HG02623 (cell line): Measurements from ENCODE around the gene ZNF622.

Experiments used
- ATAC-seq: cut with Tn5 transposase; IDR thresholded peaks from one replicate; pipeline ENCODE4 v1.9.1; 2021; ENCODE audit warnings: moderate library complexity; ENCODE audit not compliant: unreplicated experiment

Gene ZNF622, protein sequence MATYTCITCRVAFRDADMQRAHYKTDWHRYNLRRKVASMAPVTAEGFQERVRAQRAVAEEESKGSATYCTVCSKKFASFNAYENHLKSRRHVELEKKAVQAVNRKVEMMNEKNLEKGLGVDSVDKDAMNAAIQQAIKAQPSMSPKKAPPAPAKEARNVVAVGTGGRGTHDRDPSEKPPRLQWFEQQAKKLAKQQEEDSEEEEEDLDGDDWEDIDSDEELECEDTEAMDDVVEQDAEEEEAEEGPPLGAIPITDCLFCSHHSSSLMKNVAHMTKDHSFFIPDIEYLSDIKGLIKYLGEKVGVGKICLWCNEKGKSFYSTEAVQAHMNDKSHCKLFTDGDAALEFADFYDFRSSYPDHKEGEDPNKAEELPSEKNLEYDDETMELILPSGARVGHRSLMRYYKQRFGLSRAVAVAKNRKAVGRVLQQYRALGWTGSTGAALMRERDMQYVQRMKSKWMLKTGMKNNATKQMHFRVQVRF

DNA sequence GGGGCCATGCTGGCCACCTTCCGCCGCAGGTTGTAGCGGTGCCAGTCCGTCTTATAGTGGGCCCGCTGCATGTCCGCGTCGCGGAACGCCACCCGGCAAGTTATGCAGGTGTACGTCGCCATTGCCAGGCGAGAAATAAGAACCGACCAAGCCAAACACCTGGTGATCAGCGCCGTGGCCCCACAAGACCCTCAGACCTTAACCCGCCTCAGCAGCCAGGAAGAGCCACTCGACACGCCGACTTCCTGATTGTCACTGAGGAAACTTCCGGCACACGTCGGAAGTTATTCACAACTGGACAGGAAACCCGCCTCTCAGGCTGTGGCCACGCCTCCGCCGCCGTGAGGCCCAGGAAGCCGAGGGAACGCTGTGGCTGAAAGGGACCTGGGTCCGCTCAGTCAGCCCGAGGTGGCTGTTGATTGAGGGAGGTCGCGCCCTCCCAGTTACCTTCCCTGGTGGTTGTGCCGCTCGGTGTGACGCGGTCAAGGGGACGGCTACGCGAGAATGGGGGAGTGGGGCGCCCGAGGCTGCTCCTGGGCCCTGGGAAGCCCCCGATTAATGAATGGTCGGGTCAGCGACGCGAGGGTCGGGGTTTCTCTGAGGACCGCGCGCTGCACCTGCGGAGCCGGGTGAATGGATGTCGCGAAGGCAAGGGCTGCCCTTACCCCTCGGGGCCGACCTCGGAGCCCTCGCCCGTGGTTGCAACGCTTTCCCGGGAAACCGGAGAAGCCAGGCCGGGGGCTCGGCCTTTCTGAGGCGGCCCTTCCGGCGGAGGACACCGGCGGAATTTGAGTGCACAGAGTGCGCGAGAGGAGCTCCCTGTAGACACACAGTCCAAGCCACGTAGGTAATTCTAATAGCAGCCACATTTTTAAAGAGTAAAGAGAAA is at the start of gene ZNF622:
TSS of gene ZNF622 (minus strand) at position 257 of the 889 bp plus-strand sequence. CDS start at position 122, 135 bp downstream.
- peak; percentile 75 for ATAC-seq

DNA sequence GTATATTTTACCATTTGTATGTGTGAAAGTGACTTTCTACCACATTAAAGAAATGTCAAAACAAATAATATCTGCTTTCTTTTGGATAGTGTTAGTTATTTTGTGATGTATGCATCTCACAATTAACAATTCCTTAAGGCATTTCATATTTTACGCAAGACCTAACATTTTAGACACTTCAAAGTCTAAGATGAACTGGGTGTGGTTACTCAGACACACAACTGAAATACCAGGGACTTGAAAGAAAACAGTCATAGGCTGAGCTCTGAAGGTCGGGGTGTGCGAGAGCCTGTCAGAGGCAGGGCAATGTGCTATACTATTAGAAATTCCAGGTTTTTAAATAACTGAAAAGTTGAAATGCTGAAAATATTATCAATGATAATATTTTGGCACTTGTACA is 44.5 kb upstream of the ZNF622 start:
- no peak for ATAC-seq

DNA sequence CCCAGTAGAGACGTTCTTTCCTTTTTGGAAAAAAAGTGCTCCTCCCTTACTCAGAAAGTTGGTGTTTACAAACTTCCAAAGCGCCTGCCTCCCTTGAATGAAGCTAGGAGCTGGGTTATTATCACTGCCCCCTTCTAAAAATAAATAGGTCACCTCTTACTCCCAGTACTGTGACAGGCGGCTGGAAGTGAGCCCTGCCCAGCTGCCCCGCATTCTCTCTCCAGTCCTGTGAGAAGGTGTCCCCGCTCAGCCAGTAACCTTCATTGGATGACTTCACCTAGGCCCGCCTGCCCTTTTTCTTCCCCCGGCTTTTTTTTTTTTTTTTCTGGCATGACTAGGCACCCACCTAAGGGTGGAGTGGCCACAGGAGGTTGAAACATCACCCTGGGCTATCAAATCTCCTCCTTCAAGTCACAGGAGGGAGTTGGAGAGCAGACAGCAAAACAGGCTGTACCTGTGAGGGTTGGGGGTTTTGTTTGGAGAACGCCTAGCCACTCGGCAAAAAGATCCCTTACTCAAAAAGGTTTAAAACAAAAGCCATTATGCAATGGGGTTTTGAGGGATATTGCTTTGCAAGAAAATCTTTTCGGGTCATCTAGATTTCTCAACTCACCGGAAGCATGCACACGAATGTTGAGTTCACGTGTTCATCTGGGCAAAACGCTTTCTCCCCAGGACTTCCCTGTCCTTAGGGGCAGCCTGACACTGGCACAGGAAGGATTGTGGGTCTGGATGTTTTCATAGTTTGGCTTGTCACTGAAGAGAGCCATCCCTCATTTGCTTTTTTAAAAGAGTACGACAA is 43.3 kb upstream of the ZNF622 start:
- ATAC-seq = no peak

DNA sequence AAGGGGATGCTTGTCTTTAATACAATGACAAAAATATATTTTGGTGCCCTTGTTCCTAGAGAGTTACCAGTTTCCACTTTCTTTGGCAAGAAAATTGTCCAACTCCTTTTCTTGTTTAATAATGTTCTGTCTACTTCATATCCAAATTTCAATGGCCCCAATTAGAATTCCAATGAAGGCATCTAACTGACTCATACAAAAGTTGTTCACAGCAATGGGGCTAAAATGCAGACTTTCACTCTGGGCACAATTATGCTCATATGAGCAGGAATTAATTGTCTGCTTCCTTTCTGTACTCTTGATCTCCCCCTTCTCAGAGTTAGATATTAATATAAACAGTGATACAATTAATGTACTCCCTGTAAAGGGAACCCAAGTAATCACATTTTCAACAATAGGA is 42.1 kb upstream of the ZNF622 start:
- ATAC-seq = no peak

DNA sequence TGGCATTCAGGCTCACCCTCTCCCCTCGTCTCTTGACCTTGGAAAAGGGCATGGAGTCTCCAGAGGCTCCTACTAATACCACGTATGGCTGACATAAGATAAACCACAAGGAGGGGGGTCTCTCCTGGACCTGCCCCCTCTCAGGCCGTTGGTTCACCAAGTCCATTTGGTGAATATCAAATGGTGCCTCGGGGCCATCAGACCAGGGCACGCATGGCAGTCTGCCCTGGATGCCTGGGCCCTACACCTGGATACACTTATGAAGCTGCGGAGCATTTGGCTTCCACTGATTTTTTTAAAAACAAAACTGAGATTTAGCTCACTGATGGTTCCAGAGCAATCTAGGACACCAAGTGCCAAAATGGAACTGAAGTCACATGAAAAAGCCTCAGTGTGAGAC is 40.3 kb upstream of the ZNF622 start:
- ATAC-seq = no peak

DNA sequence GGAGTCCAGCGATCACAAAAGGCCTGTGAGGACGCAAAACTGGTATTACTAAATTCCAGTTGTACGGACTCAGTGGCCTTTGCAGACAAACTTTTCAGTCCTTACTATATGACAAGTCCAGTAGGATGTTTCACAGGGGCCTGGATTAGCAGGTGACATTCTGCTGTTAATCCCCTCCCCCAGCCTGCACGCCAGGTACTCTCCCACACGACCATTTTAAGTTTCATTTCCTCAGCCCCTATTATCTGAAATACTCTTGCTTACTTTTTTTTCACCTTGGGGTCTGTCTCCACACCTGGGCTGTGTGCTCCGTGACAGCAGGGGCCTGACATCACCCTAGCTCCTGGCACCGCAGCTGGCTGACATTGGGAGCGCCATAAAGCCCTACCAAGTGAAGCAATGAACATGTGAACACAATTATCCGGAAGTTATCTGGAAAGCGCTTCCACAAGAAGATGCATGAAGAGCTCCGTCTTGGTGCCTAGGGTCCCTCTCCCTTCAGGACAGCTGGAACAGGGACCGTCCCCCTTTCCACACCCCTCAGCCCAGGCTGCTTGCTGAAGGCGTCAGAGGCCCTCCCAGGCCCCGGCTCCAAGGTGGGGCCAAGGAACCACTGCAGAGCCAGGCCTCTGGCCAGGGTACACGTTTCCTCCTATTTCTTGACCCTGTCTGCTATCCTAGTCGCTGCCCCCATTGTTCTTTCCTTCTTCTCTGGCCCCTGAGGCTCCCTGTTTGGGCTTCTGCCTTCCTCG is 39.7 kb upstream of the ZNF622 start:
- ATAC-seq = no peak

DNA sequence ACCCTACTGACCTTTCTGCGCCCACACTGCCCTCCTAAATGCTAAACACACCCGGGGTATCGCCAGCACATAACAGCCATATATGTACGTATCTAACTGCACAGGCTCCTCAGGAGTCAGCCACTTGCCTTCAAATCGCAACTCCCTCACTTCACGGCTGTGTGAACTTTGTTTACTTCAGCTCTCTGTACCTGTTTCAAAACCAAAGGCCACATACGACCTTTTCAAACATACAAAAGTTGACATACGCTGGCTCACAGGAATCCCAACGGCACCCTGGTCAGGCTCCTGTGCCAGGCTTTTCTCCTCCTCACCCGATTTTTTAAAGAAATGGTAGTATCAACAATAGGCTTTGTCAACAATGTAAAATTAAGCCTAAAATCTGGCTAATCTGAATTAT is 39.0 kb upstream of the ZNF622 start:
- ATAC-seq = no peak

DNA sequence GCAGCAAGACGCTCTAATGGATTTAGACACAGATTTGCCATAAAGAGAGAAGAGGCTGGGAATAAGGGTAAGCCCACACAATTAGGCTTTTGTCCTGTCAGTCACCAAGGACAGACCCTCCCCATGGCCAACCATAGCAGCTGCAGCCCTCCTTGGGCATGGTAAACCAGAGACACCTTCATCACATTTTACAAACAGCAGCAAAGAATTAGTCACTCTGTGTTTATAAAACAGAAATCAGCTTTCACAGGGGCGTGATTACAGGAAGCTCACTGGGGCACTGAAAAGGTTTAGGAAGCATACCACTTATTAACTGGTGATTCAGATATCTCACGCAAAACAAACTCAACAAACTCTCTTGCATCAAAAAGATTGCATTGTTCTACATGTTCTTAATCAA is 37.3 kb upstream of the ZNF622 start:
- no peak for ATAC-seq

DNA sequence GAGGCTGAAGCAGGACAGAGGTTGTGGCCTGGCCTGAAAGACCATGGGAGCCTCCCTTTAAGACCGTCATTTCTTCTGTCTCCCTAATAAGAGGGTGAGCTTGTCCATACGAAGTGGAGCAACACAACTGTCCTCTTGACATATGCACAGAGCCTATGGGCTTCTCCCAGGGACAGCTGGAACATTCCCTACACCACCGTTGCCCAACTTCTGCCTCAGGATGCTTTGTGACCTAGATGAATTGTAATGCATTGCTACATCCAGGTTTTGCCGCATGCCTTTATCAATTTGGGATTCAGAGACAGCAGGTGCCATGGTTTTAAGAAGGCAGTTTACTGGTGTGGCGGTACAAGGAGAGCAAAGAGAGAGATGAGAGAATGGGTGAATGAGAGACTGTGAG is 34.4 kb upstream of the ZNF622 start:
- ATAC-seq = no peak

DNA sequence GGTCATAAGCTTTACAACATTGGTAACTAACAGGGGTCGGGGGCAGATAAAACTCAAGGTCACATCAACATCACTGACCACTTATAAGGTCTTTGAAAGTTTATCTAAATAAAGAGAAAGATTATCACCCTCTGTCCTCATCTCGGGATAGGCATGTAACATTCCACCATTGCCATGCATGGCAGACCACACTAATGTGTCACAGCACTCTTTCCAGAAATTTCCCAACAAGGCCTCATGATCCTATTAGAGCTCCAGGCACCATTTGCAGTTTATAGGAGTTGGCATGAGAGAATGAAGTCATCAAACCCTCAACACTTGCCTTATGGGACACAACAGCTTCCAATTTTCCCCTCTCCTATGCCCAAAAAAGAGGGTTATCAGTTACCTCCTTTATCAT is 31.9 kb upstream of the ZNF622 start:
- no peak for ATAC-seq

DNA sequence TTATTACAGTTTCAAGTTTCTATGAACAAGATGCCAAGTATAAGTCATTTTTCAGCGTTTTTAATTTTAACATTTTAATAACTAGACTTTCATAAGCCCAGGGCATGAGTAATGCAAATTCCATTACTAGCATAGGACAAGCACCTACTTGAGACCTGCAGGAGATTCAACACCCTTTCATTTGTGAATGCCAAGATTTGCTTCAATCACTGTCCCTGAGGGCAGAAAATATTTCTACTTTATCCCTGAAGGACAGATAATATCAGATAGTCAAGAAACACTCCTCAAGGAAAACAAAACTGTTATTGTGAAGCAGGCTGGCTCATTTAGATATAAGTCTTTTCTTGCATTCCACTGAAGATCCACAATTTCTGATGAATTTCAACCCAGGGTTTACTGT is 27.7 kb upstream of the ZNF622 start:
- ATAC-seq = no peak

DNA sequence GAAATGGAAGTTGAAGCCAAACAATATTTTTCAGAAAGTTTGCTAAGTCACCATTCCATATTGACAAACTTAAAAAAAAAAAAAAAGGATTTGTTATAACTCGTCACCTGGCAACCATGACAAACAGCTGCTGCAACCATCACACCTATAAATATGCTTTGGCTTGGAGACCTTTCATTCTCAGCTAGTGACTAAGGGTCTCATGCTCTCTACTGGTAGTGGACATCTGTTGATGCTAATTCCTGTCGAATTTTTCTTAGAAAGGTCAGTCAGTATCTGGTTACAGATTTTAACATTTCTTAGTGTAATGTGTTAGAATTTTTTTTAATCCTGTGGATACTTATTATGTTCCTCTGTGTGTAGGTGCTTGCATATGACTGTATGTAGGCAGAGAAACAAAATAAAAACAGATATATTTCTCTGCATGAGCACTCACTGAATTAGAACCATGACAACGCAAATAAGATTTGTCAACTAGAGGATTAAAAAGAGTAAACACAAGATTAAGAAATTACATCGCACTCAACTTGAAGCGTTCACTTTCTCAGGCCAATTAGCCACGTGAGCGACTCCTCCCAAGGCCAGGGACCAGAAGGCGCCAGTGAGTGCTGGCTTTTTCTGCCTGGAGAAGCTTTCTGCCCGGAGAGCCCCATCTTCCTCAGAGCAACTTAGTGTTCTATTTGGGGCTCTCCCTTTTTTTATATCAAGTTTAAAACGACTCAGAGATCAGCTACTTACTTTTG is 27.0 kb upstream of the ZNF622 start:
- ATAC-seq = no peak

DNA sequence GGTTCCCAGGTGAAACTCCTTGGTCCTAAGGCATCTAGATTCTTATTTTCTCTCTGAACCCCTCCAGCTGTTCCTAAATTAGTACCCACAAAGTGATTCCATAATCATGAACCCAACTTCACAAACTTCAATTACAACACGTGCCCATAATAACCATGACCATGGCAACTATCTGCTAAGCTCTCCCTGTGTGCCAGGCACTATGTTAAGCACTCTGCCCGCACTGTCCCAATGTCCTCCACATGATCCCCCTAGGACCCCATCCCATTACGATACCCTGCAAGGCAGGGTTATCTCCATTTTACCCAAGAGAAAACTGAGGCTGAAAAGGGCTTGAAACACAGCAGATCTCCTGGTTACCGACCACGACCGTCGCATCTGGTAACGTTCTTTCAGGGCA is 25.3 kb upstream of the ZNF622 start:
- ATAC-seq = no peak

DNA sequence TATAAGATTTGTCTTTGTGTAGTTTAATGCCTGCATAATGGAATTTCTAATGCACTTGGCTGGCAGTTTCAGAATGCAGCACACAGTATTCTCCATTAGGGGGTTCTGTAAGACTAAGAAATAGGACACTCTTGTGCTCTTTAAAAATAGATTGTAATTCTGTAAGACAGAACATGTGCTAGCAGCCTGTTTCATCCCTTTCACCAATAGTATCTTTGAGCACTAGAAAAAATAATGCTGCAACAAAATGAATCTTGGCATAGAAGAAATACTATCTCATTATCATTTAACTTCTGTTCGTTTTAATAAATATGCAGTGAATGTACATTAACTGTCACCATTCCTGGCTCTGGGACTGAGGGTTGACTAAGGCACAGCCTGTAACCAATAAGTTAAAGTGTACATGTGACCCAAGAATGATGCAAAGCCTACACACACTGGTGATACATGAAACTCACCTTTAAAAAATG is 23.8 kb upstream of the ZNF622 start:
- peak; percentile 64 for ATAC-seq

DNA sequence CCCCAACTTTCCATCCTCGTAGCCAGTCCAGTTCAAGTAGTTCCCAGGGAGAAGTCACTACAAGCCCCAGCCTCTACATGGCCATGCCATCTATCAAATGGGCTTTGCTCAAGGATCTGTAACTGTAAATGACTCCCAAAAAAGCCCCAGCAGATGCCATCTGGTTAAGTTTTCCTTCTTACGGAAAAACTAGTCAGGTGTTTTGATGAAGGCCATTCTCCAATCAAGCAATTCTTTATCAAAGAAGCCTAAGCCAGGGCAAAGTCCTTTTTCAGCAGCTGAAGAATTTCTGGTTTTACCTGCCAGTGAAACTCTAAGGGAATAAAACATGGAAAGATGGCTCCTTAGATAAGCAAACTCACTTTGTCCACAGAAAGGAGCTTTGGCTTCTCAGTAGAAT is 21.9 kb upstream of the ZNF622 start:
- ATAC-seq = no peak

DNA sequence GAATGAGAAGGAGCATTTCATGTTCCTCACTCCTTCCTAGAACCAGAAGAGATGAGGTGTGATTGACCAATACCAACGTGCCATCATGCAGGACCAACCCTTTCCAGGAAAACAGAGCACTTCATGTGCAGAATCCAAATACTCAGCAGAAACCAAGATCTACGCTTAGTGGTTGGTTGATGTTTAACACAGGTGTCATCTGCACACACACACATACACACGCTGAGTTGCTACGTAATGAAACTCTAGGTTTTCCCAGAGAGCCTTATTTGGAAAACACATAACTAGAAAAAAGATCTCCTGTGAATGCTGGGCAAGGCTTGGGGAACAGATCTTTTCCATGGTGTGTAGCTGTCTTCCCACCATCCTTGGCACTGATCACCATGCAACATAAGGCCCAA is 21.1 kb upstream of the ZNF622 start:
- ATAC-seq = no peak

DNA sequence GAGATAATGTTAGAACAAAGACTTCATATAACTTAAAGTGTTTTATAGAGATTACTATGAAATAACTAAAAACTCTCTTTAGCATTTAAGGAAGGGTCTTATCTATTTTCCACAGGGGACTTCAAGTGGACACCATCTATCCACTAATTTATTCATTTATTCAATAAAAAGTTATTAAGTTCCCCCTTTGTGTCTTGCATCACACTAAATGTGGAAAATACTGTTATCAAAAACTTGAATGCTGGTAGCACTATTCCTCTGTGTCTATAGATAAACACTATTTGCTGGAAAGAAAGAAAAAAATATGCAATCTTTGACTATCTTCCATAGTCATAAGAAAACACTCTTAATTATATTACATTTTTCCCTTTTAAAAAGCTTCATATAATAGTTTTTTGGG is 20.1 kb upstream of the ZNF622 start:
- ATAC-seq = no peak

DNA sequence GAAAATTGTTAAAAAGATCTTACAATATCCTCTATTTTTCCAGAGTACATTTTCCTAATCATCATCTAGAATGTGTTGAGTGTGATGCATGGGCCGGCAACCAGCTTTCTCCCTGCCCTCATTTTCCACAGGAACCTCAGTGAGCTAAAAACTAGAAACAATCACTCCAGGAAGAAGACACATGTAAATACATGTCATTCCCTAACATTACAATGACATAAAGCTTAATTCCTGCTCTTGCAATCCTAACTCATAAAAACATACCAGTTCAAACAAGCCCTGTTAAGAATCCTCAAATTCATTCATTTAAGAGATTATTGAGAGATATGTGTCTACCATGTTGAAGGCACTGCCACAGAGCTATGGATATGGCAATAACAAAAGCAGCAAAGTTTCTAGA is 18.5 kb upstream of the ZNF622 start:
- ATAC-seq = no peak

DNA sequence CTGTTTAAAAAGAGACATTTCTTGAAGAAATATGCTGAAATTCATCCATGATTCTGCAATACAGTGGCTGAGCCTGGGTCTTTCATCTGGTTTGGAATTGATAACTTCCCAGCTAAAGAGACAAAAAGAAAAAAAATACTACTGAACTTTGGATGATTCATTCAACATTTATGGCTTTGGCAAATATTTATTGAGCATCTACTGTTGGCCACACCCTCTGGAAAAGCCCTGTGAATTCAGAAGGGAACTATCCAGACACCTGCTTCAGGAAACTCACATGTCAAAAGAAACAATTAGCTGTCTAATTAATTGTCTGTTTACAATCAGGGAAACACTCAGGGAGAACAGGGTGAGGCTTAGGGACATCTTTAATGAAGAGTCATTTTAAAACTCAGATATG is 17.8 kb upstream of the ZNF622 start:
- ATAC-seq = no peak

DNA sequence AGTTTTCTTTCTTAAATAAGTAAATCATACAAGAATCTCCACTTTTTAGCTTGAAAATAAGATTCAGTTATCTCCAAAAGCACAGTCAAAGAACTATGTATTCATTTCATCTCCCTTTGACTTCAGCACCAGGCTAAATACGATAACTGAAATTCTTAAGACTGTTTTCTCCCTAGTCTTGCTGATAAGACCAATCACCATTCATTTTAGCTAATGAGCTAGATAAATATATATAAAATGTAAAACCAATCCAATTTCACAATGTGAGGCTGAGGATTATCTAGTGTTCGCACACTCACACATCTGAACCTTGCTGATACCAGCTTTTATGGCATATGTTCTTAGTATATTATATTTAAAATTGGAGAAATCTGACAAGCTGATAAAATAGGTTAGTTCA is 17.3 kb upstream of the ZNF622 start:
- ATAC-seq = no peak
